ENCODE measurements around the gene FAM219A. TPM values are rescaled to one million over a fixed set of nuclear protein-coding genes. Genes with fewer than 3 reads are reported as not detected.
"Not testable (repeated sequence)": the region's sequence is repeated elsewhere in the genome, so short reads cannot be mapped to it uniquely, and the experiment has no call there.

FAM219A gene
- total RNA-seq, 1 experiment from 2014 or later = 20.6 TPM

- ChIA-PET CTCF (interaction anchor here (1.0 to 2.1 kb wide), 4 partner anchors 9 to 40 kb away, joined by 6 to 13 read pairs (median 9); no protein-coding TSS in a partner anchor), POLR2A (interaction anchor here (0.6 kb wide), 1 partner anchor 13 kb away, joined by 3 read pairs; the partner anchor contains the start of gene MYORG)
- H3K9me3 Mint-ChIP-seq = peaks cover 21% of the 10 kb centered on the region
- TF ChIP-seq FOXK1 (CRISPR knock-in tag; IDR thresholded peaks at IDR 0.05) (0 out of 2 replicates have a peak, but pooled peaks have one; percentile 32), MLX (CRISPR knock-in tag; IDR thresholded peaks at IDR 0.05) (no peak), PRDM15 (CRISPR knock-in tag; IDR thresholded peaks at IDR 0.05) (peak; percentile 64), ZNF281 (CRISPR knock-in tag; IDR thresholded peaks at IDR 0.05) (0 out of 2 replicates have a peak, but pooled peaks have one; percentile 5)
- DNase-seq (ENCODE audit: low spot score) (peak; percentile 28), ATAC-seq (peak; percentile 87)
- H3K27me3 Mint-ChIP-seq (ENCODE audit: low read depth) = no peaks in the 10 kb centered on the region
- peaks cover 27% of the 10 kb centered on the region for H3K4me1 Mint-ChIP-seq
- H3K36me3 Mint-ChIP-seq = peaks cover 21% of the 10 kb centered on the region
- H3K4me3 Mint-ChIP-seq = peak overlapping the region; percentile 50
- peak overlapping the region; percentile 24; the same call in 1 of the 2 replicates for H3K27ac Mint-ChIP-seq
Measured at GRCh38 chr9:34363619-34364351, 94.6 kb downstream of the FAM219A start.

- no peak for TF ChIP-seq ATF1 (CRISPR knock-in tag; IDR thresholded peaks at IDR 0.05)
- TF ChIP-seq ZNF425 (CRISPR knock-in tag; conservative IDR thresholded peaks at IDR 0.05) = no peak
- TF ChIP-seq IRF1 (CRISPR knock-in tag; IDR thresholded peaks at IDR 0.05) = no peak
- no peak for TF ChIP-seq FOXP1 (CRISPR knock-in tag; IDR thresholded peaks at IDR 0.05; ENCODE audit: borderline replicate concordance)
- TF ChIP-seq MLX (CRISPR knock-in tag; IDR thresholded peaks at IDR 0.05) = no peak
- no peak for TF ChIP-seq NFATC4 (CRISPR knock-in tag; IDR thresholded peaks at IDR 0.05)
- no peak for TF ChIP-seq JAZF1 (CRISPR knock-in tag; IDR thresholded peaks at IDR 0.05)
- no peak for TF ChIP-seq GRHL2 (CRISPR knock-in tag; IDR thresholded peaks at IDR 0.05; ENCODE audit: insufficient replicate concordance, severe bottlenecking)
- no peak for TF ChIP-seq ZNF281 (CRISPR knock-in tag; IDR thresholded peaks at IDR 0.05)
- TF ChIP-seq NR2C2 (CRISPR knock-in tag; IDR thresholded peaks at IDR 0.05) = no peak
- DNase-seq (ENCODE audit: low spot score) (no peak), ATAC-seq (no peak)
- POLR2A ChIA-PET = no interaction called here
- peaks cover 14% of the 10 kb centered on the region for H3K9me3 Mint-ChIP-seq
- H3K27me3 Mint-ChIP-seq (ENCODE audit: low read depth) = no peaks in the 10 kb centered on the region
- no peak overlapping the region for H3K27ac Mint-ChIP-seq
- CTCF ChIA-PET = interaction anchor here (1.7 to 2.1 kb wide), 3 partner anchors 10 to 16 kb away, joined by 6 to 13 read pairs (median 12); no protein-coding TSS in a partner anchor
- H3K36me3 Mint-ChIP-seq = peaks cover 12% of the 10 kb centered on the region
- no peak overlapping the region for H3K4me3 Mint-ChIP-seq
- H3K4me1 Mint-ChIP-seq = peaks cover 27% of the 10 kb centered on the region
Measured at GRCh38 chr9:34362614-34363214, 95.7 kb downstream of the FAM219A start.

GRCh38 chr9:34352957-34353356, 105.4 kb downstream of the FAM219A start:
- POLR2A ChIA-PET, H3K4me3 Mint-ChIP-seq: not testable (repeated sequence)

More at GRCh38 chr9:34352957-34353356, 105.4 kb downstream of the FAM219A start:
- ATAC-seq; H3K27me3 Mint-ChIP-seq (ENCODE audit: low read depth); H3K36me3 Mint-ChIP-seq; DNase-seq (ENCODE audit: low spot score); H3K4me1 Mint-ChIP-seq; H3K27ac Mint-ChIP-seq; CTCF ChIA-PET: not testable (repeated sequence)
- peaks cover 24% of the 10 kb centered on the region for H3K9me3 Mint-ChIP-seq
